TTC549 (cell line): ENCODE data around the gene TRIP6.

ENCODE experiments used
- FAIRE-seq: peaks from 2 replicates; lab custom pipeline; 2012; peaks lifted over from hg19 to GRCh38; lab: Jason Lieb, UNC

The TRIP6 gene

GRCh38 chr7:100867040-100867775 is at the start of gene TRIP6:
Gene TRIP6, plus strand, starts transcription at chr7:100867387. Its CDS starts 111 bp downstream, at chr7:100867498.
- FAIRE-seq, result no peak

GRCh38 chr7:100818366-100818765 is 48.8 kb upstream of the TRIP6 start:
- FAIRE-seq, result no peak

GRCh38 chr7:100818825-100819224 is 48.4 kb upstream of the TRIP6 start:
- no peak for FAIRE-seq

GRCh38 chr7:100819586-100819985 is 47.6 kb upstream of the TRIP6 start:
- no peak for FAIRE-seq

- no peak for FAIRE-seq
These were observed 44.7 kb upstream of the TRIP6 start for GRCh38 chr7:100822236-100823139.

GRCh38 chr7:100823140-100823525 is 44.1 kb upstream of the TRIP6 start:
- no peak for FAIRE-seq

- FAIRE-seq, result no peak
These were observed 43.7 kb upstream of the TRIP6 start for GRCh38 chr7:100823534-100823933.

GRCh38 chr7:100824499-100825214 is 42.5 kb upstream of the TRIP6 start:
- no peak for FAIRE-seq

GRCh38 chr7:100825215-100825671 is 41.9 kb upstream of the TRIP6 start:
- no peak for FAIRE-seq

GRCh38 chr7:100825751-100826513 is 41.3 kb upstream of the TRIP6 start:
- no peak for FAIRE-seq

GRCh38 chr7:100826514-100827329 is 40.5 kb upstream of the TRIP6 start:
- FAIRE-seq, result no peak

GRCh38 chr7:100827330-100828226 is 39.6 kb upstream of the TRIP6 start, which contains the start of gene EPHB4:
Gene EPHB4, minus strand, starts transcription at chr7:100827523. Its CDS starts 493 bp downstream, at chr7:100827030.
- no peak for FAIRE-seq

- FAIRE-seq, result no peak
These were observed 38.0 kb upstream of the TRIP6 start for GRCh38 chr7:100829150-100829716.

GRCh38 chr7:100830396-100830795 is 36.8 kb upstream of the TRIP6 start:
- FAIRE-seq, result no peak

- no peak for FAIRE-seq
These were observed 34.9 kb upstream of the TRIP6 start for GRCh38 chr7:100832281-100832633.

- no peak for FAIRE-seq
These were observed 31.0 kb upstream of the TRIP6 start for GRCh38 chr7:100835903-100836811.

- FAIRE-seq, result no peak
These were observed 30.4 kb upstream of the TRIP6 start for GRCh38 chr7:100836812-100837098.

- FAIRE-seq, result peak; percentile 64
These were observed 29.9 kb upstream of the TRIP6 start for GRCh38 chr7:100837099-100837836.
